GM12892 (cell line): ENCODE measurements around the gene PDE4C.
"Not testable (repeated sequence)": the region's sequence is repeated elsewhere in the genome, so short reads cannot be mapped to it uniquely, and the experiment has no call there.

Experiments used
- POLR2A ChIP-seq: IDR thresholded peaks from 2 replicates; pipeline ENCODE4 v1.6.1; 2011; ENCODE audit warnings: low read depth, low read length, control low read depth
- TAF1 ChIP-seq: IDR thresholded peaks from 2 replicates; pipeline ENCODE4 v1.6.1; 2011; ENCODE audit warnings: low read depth, mild to moderate bottlenecking, control low read depth, low read length, borderline replicate concordance

DNA sequence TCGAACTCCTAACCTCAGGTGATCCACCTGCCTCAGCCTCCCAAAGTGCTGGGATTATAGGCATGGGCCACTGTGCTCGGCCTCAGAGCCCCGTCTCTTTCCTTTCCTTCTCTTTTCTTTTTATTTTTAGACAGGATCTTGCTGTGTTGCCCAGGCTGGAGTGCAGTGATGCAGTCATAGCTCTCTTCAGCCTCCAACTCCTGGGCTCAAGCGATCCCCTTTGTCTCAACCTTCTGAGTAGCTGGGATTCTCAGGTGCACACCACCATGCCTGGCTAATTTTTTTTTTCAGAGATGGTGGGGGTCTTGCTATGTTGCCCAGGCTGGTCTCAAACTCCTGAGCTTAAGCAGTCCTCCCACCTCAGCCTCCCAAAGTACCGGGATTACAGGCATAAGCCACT, 16.3 kb downstream of the PDE4C start:
- not testable (repeated sequence) for TF ChIP-seq TAF1, POLR2A
